Liver (tissue), 3 donors: ENCODE data around the gene UBR4.

Source experiments
- ATF3 ChIP-seq: IDR thresholded peaks from 2 replicates; pipeline ENCODE4 v1.6.1; 2016; ENCODE audit warnings: antibody characterized with exemption
- CTCF ChIP-seq: fragments of 150-350 bp; IDR thresholded peaks from 2 replicates; pipeline ENCODE4 v1.5.1; 2017; ENCODE audit warnings: improper control_type of control experiment, low read depth, low read length; ENCODE audit not compliant: missing input control
- EGR1 ChIP-seq, 2 donors: IDR thresholded peaks; 2 replicates each; pipeline ENCODE4 v1.6.1; 2016 to 2018; ENCODE audit warnings: antibody characterized with exemption in 2 of 2, low read depth in 2 of 2
- FOXA1 ChIP-seq: IDR thresholded peaks from 2 replicates; pipeline ENCODE4 v1.6.1; 2016; ENCODE audit warnings: antibody characterized with exemption
- GABPA ChIP-seq, 2 donors: IDR thresholded peaks in 1 of 2; conservative IDR thresholded peaks in 1 of 2; 2 replicates each; pipeline ENCODE4 v1.6.1; 2016; ENCODE audit warnings: antibody characterized with exemption in 2 of 2, mild to moderate bottlenecking in 1 of 2, moderate library complexity in 1 of 2
- HNF4A ChIP-seq, 2 donors: conservative IDR thresholded peaks; 2 replicates each; pipeline ENCODE4 v1.6.1; 2016; ENCODE audit warnings: antibody characterized with exemption in 2 of 2, mild to moderate bottlenecking in 2 of 2
- JUND ChIP-seq, 2 donors: IDR thresholded peaks; 2 replicates each; pipeline ENCODE4 v1.6.1; 2016; ENCODE audit warnings: antibody characterized with exemption in 2 of 2
- MAX ChIP-seq: IDR thresholded peaks from 2 replicates; pipeline ENCODE4 v1.6.1; 2016; ENCODE audit warnings: antibody characterized with exemption
- RAD21 ChIP-seq, 2 donors: IDR thresholded peaks; 2 replicates each; pipeline ENCODE4 v1.6.1; 2016; ENCODE audit warnings: antibody characterized with exemption in 2 of 2, mild to moderate bottlenecking in 2 of 2
- REST ChIP-seq: IDR thresholded peaks from 2 replicates; pipeline ENCODE4 v1.6.1; 2016; ENCODE audit warnings: antibody characterized with exemption, mild to moderate bottlenecking
- SP1 ChIP-seq: IDR thresholded peaks from 2 replicates; pipeline ENCODE4 v1.6.1; 2018; ENCODE audit warnings: antibody characterized with exemption, mild to moderate bottlenecking
- TAF1 ChIP-seq: conservative IDR thresholded peaks from 2 replicates; pipeline ENCODE4 v1.6.1; 2016; ENCODE audit warnings: antibody characterized with exemption, mild to moderate bottlenecking
- YY1 ChIP-seq: IDR thresholded peaks from 2 replicates; pipeline ENCODE4 v1.6.1; 2016; ENCODE audit warnings: antibody characterized with exemption, mild to moderate bottlenecking
- ZBTB33 ChIP-seq: IDR thresholded peaks from 2 replicates; pipeline ENCODE4 v1.6.1; 2016; ENCODE audit warnings: antibody characterized with exemption
- donor health status: healthy.
- donor health status: healthy.

- no peak for TF ChIP-seq CTCF
- TF ChIP-seq YY1 = no peak
- TF ChIP-seq MAX = no peak
- no peak for TF ChIP-seq TAF1
- TF ChIP-seq RAD21 (IDR thresholded peaks at IDR 0.05) = no peak
- no peak for TF ChIP-seq GABPA (IDR thresholded peaks at IDR 0.05 in 1 of 2, conservative IDR thresholded peaks at IDR 0.05 in 1 of 2)
- no peak for TF ChIP-seq HNF4A (conservative IDR thresholded peaks at IDR 0.05)
- no peak for TF ChIP-seq ZBTB33
- TF ChIP-seq FOXA1 = no peak
- no peak for TF ChIP-seq JUND (IDR thresholded peaks at IDR 0.05)
- TF ChIP-seq ATF3 = no peak
- TF ChIP-seq EGR1 (IDR thresholded peaks at IDR 0.05; ENCODE audit: low read depth in 2 of 2) = no peak
- TF ChIP-seq REST = no peak
- TF ChIP-seq SP1 = no peak
Measured at GRCh38 chr1:19222979-19223824, 13.1 kb upstream of the UBR4 start.
